Astrocyte of the cerebellum (primary cell): ENCODE data around the gene PRM3.

Source experiments
- DNase-seq: peaks from one replicate; pipeline ENCODE4 v3.0.0-alpha.2; 2011; ENCODE audit warnings: low read depth
- H3K4me3 ChIP-seq: 2 replicates; pipeline ENCODE4 v1.5.1; 2011; ENCODE audit warnings: mild to moderate bottlenecking, low read depth, low read length, moderate library complexity
- in situ Hi-C: cut with HindIII; loops from 2 replicates; pipeline ENCODE4 v1.10.0; 2017; ENCODE audit warnings: low sequenced_read_pairs
- TF ChIP-seq, protein P1 (sequence below): IDR thresholded peaks from 2 replicates; pipeline ENCODE4 v1.5.1; 2012; ENCODE audit warnings: low read length, low read depth, moderate library complexity, mild to moderate bottlenecking; ENCODE audit errors: missing control alignments

Gene PRM3

DNA sequence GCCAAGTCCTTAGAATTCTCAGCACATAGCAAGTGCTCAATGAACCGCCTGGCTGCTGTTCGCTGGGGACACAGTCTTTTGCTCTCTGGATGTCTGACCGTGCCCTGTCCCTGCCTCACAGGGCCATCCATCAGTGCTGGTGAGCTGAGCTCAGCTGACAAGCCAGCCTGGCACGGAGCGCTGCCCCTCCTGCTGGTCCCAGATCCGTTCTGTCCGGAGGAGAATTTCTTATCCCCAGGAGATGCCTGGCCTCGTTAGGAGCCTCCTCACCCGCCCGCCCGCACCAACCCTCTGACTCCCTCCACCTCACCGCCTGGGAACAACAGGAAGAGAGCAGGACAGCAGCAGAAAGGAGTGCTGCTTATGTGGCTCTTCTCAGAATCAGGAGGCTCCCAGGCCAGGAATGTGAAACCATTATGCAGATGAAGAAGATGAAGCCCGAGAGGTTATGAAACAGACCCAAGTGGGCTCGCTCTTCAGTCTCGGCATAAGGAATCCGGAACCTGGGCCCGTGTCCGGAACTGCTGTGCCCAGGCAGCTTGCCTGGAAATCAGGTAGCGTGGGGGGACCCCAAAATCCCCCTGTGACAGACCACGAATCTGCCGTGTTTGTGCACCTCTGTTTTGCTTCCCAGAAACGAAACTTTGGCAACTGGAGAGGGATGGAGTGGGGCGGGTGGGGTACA lies 43.0 kb upstream of the PRM3 start:
- DNase-seq, result no peak
- H3K4me3 ChIP-seq, result no peak overlapping the region
- TF ChIP-seq, protein P1, sequence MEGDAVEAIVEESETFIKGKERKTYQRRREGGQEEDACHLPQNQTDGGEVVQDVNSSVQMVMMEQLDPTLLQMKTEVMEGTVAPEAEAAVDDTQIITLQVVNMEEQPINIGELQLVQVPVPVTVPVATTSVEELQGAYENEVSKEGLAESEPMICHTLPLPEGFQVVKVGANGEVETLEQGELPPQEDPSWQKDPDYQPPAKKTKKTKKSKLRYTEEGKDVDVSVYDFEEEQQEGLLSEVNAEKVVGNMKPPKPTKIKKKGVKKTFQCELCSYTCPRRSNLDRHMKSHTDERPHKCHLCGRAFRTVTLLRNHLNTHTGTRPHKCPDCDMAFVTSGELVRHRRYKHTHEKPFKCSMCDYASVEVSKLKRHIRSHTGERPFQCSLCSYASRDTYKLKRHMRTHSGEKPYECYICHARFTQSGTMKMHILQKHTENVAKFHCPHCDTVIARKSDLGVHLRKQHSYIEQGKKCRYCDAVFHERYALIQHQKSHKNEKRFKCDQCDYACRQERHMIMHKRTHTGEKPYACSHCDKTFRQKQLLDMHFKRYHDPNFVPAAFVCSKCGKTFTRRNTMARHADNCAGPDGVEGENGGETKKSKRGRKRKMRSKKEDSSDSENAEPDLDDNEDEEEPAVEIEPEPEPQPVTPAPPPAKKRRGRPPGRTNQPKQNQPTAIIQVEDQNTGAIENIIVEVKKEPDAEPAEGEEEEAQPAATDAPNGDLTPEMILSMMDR, result no peak
- in situ Hi-C loops, result no loop called here

DNA sequence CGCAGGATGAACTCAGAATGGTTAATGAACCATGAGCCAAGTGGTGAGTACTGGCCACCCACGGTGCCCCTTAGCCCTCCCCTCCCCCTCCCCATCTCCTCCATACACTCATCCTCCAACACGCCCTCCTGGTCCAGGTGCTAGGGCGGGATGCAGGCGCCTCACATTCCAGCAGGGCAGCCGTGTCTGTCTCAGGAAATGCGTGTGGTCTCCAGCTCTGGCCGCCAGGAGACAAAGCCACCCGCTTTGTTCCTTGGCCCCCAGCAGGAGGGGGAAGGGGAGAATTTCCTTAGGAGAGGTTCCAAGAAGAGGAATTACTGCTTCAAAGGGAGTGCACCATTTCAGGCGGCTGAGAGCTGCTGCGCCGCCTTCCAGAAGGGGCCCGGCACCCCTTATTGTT lies 42.1 kb upstream of the PRM3 start:
- peak; percentile 76 for DNase-seq

DNA sequence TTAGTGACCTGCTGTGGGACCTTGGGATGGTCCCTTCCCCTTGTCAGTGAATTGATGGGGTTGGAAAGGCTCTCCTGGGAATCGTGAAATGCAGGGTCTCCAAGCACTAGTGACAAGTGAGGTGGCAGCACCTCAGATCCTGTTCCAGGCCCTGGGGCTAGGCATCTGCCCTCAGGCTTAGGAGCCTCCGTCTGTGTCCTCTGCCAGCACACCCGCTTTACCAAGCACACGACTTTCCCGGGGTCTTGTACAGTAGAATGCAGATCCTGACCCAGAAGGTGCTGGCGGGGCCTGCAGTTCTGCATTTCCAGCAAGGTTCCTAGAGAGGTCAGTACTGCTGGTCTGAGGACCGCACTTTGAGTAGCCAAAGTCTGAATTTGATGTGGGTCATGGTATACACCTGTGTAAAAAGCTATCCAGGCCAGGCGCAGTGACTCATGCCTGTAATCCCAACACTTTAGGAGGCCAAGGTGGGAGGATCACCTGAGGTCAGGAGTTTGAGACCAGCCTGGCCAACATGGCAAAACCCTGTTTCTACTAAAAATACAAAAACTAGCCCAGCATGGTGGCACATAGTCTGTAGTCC lies 41.0 kb upstream of the PRM3 start:
- no peak overlapping the region for H3K4me3 ChIP-seq
- TF ChIP-seq, protein P1, result no peak
- no peak for DNase-seq
- in situ Hi-C loops, result no loop called here

More for the DNA sequence above, 42.1 kb upstream of the PRM3 start:
- no peak overlapping the region for H3K4me3 ChIP-seq
- in situ Hi-C loops, result no loop called here
- TF ChIP-seq, protein P1, result peak; percentile 28

DNA sequence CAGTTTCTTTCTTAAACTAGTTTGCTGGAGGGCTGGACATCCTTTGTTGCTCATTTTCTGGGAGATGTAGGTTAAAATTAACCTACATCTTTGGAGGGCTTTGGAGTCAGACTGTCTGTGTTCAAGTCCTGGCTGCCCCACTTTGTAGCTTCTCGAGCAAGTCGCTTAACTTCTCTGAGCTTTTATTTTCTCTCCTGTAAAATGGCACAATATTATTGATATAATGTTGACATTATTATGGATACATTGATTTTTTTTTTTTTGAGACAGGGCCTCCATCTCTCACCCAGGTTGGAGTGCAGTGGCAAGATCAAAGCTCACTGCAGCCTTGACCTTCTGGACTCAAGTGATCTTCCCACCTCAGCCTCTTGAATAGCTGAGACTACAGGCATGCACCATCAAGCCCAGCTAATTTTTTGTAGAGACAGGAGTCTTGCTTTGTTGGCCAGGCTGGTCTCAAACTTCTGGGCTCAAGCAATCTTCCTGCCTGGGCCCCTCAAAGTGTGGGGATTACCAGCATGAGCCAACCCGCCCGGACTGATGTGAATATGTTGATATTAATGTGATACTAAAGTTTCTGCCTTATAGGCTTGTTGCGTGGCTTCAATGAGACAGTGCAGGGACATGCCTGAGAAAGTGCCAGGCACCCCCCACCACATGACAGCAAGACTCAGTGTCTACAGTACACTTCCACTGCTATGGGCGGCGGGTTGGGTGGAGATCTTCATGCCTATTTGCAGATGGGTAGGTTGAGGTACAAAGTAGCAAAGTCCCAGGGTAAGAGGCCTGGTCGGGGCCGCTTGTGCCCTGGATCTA lies 40.3 kb upstream of the PRM3 start:
- no peak for DNase-seq
- no peak overlapping the region for H3K4me3 ChIP-seq
- in situ Hi-C loops, result no loop called here
- TF ChIP-seq, protein P1, result no peak

DNA sequence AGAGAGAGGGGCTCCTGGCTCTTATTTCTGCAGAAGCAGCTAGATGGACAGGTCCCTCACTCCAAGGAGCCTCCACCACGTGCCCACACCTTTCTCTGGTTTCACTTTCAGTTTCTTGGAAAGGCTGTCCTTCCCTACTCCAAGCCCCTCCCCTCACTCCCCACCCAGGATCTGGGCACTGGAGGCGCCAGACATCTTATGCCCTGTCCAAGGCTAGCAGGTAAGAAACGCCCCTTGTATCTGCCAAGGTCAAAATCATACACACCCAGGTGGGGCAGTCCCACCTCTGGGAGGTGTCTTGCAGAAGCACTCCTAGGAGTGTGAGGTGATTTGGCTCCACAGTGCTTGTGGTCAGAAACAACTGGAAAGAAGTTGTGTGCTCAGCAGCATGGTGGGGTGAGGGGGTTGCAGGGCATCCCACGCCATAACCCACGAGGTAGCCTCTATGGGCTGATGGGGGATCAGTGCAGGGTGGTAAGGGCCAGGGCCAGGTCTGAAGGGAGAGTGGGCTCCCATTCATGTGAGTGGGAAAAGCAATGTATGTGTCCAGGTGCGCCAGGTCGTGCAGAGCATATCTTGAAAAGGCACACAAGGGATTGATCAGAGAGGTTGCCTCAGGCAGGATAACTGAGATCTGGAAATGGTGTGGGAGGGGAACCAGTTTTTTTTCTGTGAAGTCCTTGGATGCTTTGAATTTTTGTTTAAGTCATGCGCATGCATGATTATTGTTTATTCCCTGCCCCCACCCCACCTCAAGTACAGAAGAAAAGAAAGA lies 39.5 kb upstream of the PRM3 start:
- no peak overlapping the region for H3K4me3 ChIP-seq
- TF ChIP-seq, protein P1, result no peak
- in situ Hi-C loops, result no loop called here
- peak; percentile 44 for DNase-seq

DNA sequence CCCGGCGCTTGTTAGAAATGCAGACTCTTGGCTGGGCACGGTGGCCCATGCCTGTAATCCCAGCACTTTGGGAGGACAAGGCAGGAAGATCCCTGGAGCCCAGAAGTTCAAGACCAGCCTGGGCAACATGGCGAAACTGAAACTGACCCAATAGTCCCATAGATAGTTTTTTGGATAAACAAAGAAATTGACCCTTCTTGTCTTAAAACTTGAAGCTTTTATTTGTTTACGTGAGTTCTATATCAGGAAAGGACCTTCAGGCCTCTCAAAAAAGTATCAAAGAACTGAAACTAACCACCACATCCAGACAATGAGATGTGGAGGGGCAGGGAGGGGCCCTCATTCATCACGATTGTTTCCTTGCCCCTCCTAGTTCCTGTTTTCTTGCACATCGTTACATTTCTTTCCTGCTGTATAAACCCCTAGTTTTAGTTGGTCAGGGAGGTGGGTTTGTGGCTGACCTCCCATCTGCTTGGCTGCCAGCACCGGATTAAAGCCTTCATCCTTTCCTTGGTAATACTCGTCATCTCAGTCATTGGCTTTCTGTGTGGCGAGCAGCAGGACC lies 37.6 kb upstream of the PRM3 start:
- no peak for DNase-seq
- in situ Hi-C loops, result no loop called here
- no peak overlapping the region for H3K4me3 ChIP-seq
- TF ChIP-seq, protein P1, result no peak
